Body of pancreas (tissue), 4 donors: Measurements from ENCODE around the gene ZBED3. TPM values are rescaled to one million over a fixed set of nuclear protein-coding genes. Genes with fewer than 3 reads are reported as not detected.
A peak's percentile ranks its signal among the peaks of the same experiment; 100 is the strongest.

Experiments
- ATAC-seq: fragments of 150-250 bp; one replicate; pipeline ENCODE4 v1.9.1; 2016
- DNase-seq, 4 donors: peaks; one replicate each; pipeline ENCODE4 v3.0.0-alpha.2; 2019
- H3K27ac ChIP-seq, 4 donors: fragments of 200-600 bp; sonication (generic); 1 replicate in 3 of 4; 2 replicates in 1 of 4; pipeline versions ENCODE4 v1.5.1 to v1.6.1; 2016 to 2019; ENCODE audit warnings: mild to moderate bottlenecking in 1 of 4, mixed read lengths in 1 of 4, moderate library complexity in 1 of 4
- H3K27me3 ChIP-seq, 2 donors: fragments of 200-600 bp; sonication (generic); one replicate each; pipeline ENCODE4 v1.6.0; 2016; ENCODE audit warnings: mild to moderate bottlenecking in 1 of 2
- H3K36me3 ChIP-seq, 2 donors: fragments of 200-600 bp; sonication (generic); replicated peaks in 1 of 2; 2 replicates each; pipeline ENCODE4 v1.5.1; 2016; ENCODE audit warnings: low read depth in 2 of 2; ENCODE audit not compliant: insufficient read depth in 1 of 2
- H3K4me1 ChIP-seq: fragments of 200-600 bp; sonication (generic); one replicate; pipeline ENCODE4 v1.6.0; 2016
- H3K4me3 ChIP-seq, 2 donors: fragments of 200-600 bp; sonication (generic); 1 replicate in 1 of 2; 2 replicates in 1 of 2; pipeline ENCODE4 v1.5.1; 2016 to 2019
- H3K9me3 ChIP-seq, 3 donors: fragments of 200-600 bp; sonication (generic); 1 replicate in 2 of 3; 2 replicates in 1 of 3; pipeline ENCODE4 v1.5.1; 2016
- CTCF ChIP-seq, 7 experiments: fragments of 450-650 bp in 4 of 7; fragments of 200-600 bp in 3 of 7; sonication (generic) in 3 of 7; IDR thresholded peaks; one replicate each; pipeline ENCODE4 v1.5.1; 2016 to 2019; ENCODE audit warnings: antibody characterized with exemption in 7 of 7
- POLR2A ChIP-seq, 3 donors: fragments of 450-650 bp; IDR thresholded peaks; one replicate each; pipeline ENCODE4 v1.6.1; 2016; ENCODE audit warnings: antibody characterized with exemption in 3 of 3, mild to moderate bottlenecking in 2 of 3
- WGBS, 2 donors: methylation state at CpG; one replicate each; pipeline ENCODE4 v1.1.5; 2017; 5-methylcytosine and 5-hydroxymethylcytosine counted together
- intact Hi-C: fragments of 100-400 bp; cut with DNase I; formaldehyde crosslinking; loops from one replicate; pipeline ENCODE4 v1.15.1; 2023
- total RNA-seq, 2 donors: library from RNA; depleted of rRNA; stranded (reverse); fragments of >200 nt; gene quantifications; one replicate each; pipeline ENCODE4 v1.1.0, GENCODE V29; 2016

The ZBED3 gene
- total RNA-seq, 2 donors from 2014 or later, result 4.2 to 41.5 TPM

- WGBS, 2 donors, result 83 to 90% methylated on average over 4 of the region's 4 CpGs
- H3K27me3 ChIP-seq, result no peaks in the 10 kb centered on the region
- H3K27ac ChIP-seq, result no peak overlapping the region
- H3K4me1 ChIP-seq, result no peaks in the 10 kb centered on the region
- DNase-seq (no peak), ATAC-seq (no peak)
- no peak overlapping the region for H3K4me3 ChIP-seq
- intact Hi-C loops, result no loop called here
- TF ChIP-seq POLR2A (IDR thresholded peaks at IDR 0.05) (no peak), CTCF (IDR thresholded peaks at IDR 0.05) (no peak)
- no peaks in the 10 kb centered on the region for H3K9me3 ChIP-seq
- no peaks in the 10 kb centered on the region for H3K36me3 ChIP-seq
These were observed 14.2 kb upstream of the ZBED3 start for GRCh38 chr5:77101298-77101697.

GRCh38 chr5:77095189-77095588 lies 8.1 kb upstream of the ZBED3 start:
- no peaks in the 10 kb centered on the region for H3K4me1 ChIP-seq
- H3K27ac ChIP-seq, result no peak overlapping the region
- TF ChIP-seq POLR2A (IDR thresholded peaks at IDR 0.05), result no peak
- no peak for TF ChIP-seq CTCF (IDR thresholded peaks at IDR 0.05)
- no peaks in the 10 kb centered on the region for H3K27me3 ChIP-seq
- intact Hi-C loops, result no loop called here
- no peaks in the 10 kb centered on the region for H3K9me3 ChIP-seq
- H3K4me3 ChIP-seq, result no peak overlapping the region
- no peak for ATAC-seq
- WGBS, 2 donors, result 79 to 88% methylated on average over 4 of the region's 4 CpGs
- H3K36me3 ChIP-seq, result no peaks in the 10 kb centered on the region
- DNase-seq, result no peak

- 8 to 14% methylated on average over 16 of the region's 16 CpGs for WGBS, 2 donors
- Histone ChIP-seq H3K36me3 (no peaks in the 10 kb centered on the region), H3K4me1 (peaks cover 23% of the 10 kb centered on the region), H3K9me3 (no peaks in the 10 kb centered on the region), H3K27me3 (no peaks in the 10 kb centered on the region), H3K27ac (peak overlapping the region; percentile 94 to 98 (median 96)), H3K4me3 (peak overlapping the region in 1 of 2 donors; percentile 71)
- TF ChIP-seq CTCF (IDR thresholded peaks at IDR 0.05), result no peak
- no peak for TF ChIP-seq POLR2A (IDR thresholded peaks at IDR 0.05)
- intact Hi-C loops, result no loop called here
- peak; percentile 43 for ATAC-seq
- peak; percentile 19 to 58 (median 28) for DNase-seq
These were observed 588 bp upstream of the ZBED3 start for GRCh38 chr5:77087484-77088261.

- no peak for ATAC-seq
- Histone ChIP-seq H3K27ac (peak overlapping the region; percentile 94 to 98 (median 96)), H3K27me3 (no peaks in the 10 kb centered on the region), H3K4me1 (peaks cover 23% of the 10 kb centered on the region), H3K9me3 (no peaks in the 10 kb centered on the region), H3K36me3 (no peaks in the 10 kb centered on the region), H3K4me3 (peak overlapping the region; percentile 43 to 71)
- no peak for TF ChIP-seq POLR2A (IDR thresholded peaks at IDR 0.05)
- no peak for TF ChIP-seq CTCF (IDR thresholded peaks at IDR 0.05)
- no peak for DNase-seq
- 0 to 2% methylated on average over 6 of the region's 6 CpGs for WGBS, 2 donors
- intact Hi-C loops, result no loop called here
These were observed 757 bp downstream of the ZBED3 start for GRCh38 chr5:77086368-77086688.

GRCh38 chr5:77083088-77083487 lies 4.0 kb downstream of the ZBED3 start:
- ATAC-seq, result no peak

More at GRCh38 chr5:77083088-77083487, 4.0 kb downstream of the ZBED3 start:
- WGBS, 2 donors, result 87 to 93% methylated on average over 6 of the region's 6 CpGs
- Histone ChIP-seq H3K9me3 (no peaks in the 10 kb centered on the region), H3K4me3 (no peak overlapping the region), H3K27ac (no peak overlapping the region), H3K4me1 (peaks cover 22% of the 10 kb centered on the region), H3K36me3 (no peaks in the 10 kb centered on the region), H3K27me3 (no peaks in the 10 kb centered on the region)
- no peak for DNase-seq
- intact Hi-C loops, result no loop called here
- no peak for TF ChIP-seq POLR2A (IDR thresholded peaks at IDR 0.05)
- TF ChIP-seq CTCF (IDR thresholded peaks at IDR 0.05), result no peak
